Trophoblast cell (in vitro differentiated cells and primary cell): ENCODE data around the gene PPM1H.
"Not testable (repeated sequence)": the region's sequence is repeated elsewhere in the genome, so short reads cannot be mapped to it uniquely, and the experiment has no call there.

ENCODE experiments used
- DNase-seq, 2 donors: peaks; one replicate each; pipeline ENCODE4 v3.0.0-alpha.2; 2016
- H2AFZ ChIP-seq: 2 replicates; pipeline ENCODE4 v1.6.1; 2013; ENCODE audit warnings: low read length, moderate library complexity, mild to moderate bottlenecking; ENCODE audit not compliant: insufficient read depth, poor library complexity
- H2AK5ac ChIP-seq: 2 replicates; pipeline ENCODE4 v1.6.1; 2013; ENCODE audit warnings: mild to moderate bottlenecking, low read length
- H2BK120ac ChIP-seq: 2 replicates; pipeline ENCODE4 v1.6.1; 2013; ENCODE audit warnings: low read length, mild to moderate bottlenecking, moderate library complexity; ENCODE audit not compliant: insufficient read depth, poor library complexity
- H2BK12ac ChIP-seq: 2 replicates; pipeline ENCODE4 v1.6.1; 2013; ENCODE audit warnings: mild to moderate bottlenecking, low read length, moderate library complexity
- H2BK5ac ChIP-seq: 2 replicates; pipeline ENCODE4 v1.6.1; 2013; ENCODE audit warnings: low read length, low read depth, moderate library complexity, mild to moderate bottlenecking; ENCODE audit not compliant: poor library complexity
- H3K14ac ChIP-seq: 2 replicates; pipeline ENCODE4 v1.6.1; 2013; ENCODE audit warnings: mild to moderate bottlenecking, low read length
- H3K18ac ChIP-seq: 2 replicates; pipeline ENCODE4 v1.6.1; 2013; ENCODE audit warnings: mild to moderate bottlenecking, low read length
- H3K23ac ChIP-seq: 2 replicates; pipeline ENCODE4 v1.6.1; 2013; ENCODE audit warnings: low read length
- H3K27ac ChIP-seq: 2 replicates; pipeline ENCODE4 v1.5.1; 2013; ENCODE audit warnings: low read depth, mild to moderate bottlenecking, inconsistent platforms, low read length, moderate library complexity
- H3K27me3 ChIP-seq: 2 replicates; pipeline ENCODE4 v1.6.1; 2013; ENCODE audit warnings: inconsistent platforms, mild to moderate bottlenecking, low read length, moderate library complexity; ENCODE audit not compliant: insufficient read depth
- H3K36me3 ChIP-seq, 2 experiments: 1 replicate in 1 of 2; 2 replicates in 1 of 2; pipeline ENCODE4 v1.6.1; 2013; ENCODE audit warnings: low read length in 2 of 2, mild to moderate bottlenecking in 2 of 2, moderate library complexity in 1 of 2; ENCODE audit not compliant: insufficient read depth in 2 of 2, control insufficient read depth in 1 of 2
- H3K4ac ChIP-seq: 2 replicates; pipeline ENCODE4 v1.6.1; 2013; ENCODE audit warnings: low read depth, mild to moderate bottlenecking, low read length, moderate library complexity
- H3K4me1 ChIP-seq, 2 experiments: 1 replicate in 1 of 2; 2 replicates in 1 of 2; pipeline ENCODE4 v1.6.1; 2013; ENCODE audit warnings: low read length in 2 of 2, mild to moderate bottlenecking in 2 of 2, moderate library complexity in 1 of 2; ENCODE audit not compliant: insufficient read depth in 2 of 2, control insufficient read depth in 1 of 2
- H3K4me2 ChIP-seq: 2 replicates; pipeline ENCODE4 v1.6.1; 2013; ENCODE audit warnings: inconsistent platforms, mild to moderate bottlenecking, low read length, moderate library complexity
- H3K4me3 ChIP-seq: 2 replicates; pipeline ENCODE4 v1.5.1; 2013; ENCODE audit warnings: mild to moderate bottlenecking, low read depth, low read length, inconsistent platforms
- H3K79me1 ChIP-seq: one replicate; pipeline ENCODE4 v1.6.1; 2013; ENCODE audit warnings: low read length
- H3K79me2 ChIP-seq: 2 replicates; pipeline ENCODE4 v1.6.1; 2013; ENCODE audit warnings: low read length, mild to moderate bottlenecking; ENCODE audit not compliant: control insufficient read depth, insufficient read depth, poor library complexity
- H3K9ac ChIP-seq: 2 replicates; pipeline ENCODE4 v1.6.1; 2013; ENCODE audit warnings: mild to moderate bottlenecking, low read length
- H3K9me3 ChIP-seq: 2 replicates; pipeline ENCODE4 v1.6.1; 2013; ENCODE audit warnings: low read depth, mild to moderate bottlenecking, control low read depth, inconsistent platforms, low read length; ENCODE audit not compliant: insufficient read depth
- H4K12ac ChIP-seq: 2 replicates; pipeline ENCODE4 v1.6.1; 2013; ENCODE audit warnings: low read depth, mild to moderate bottlenecking, low read length, moderate library complexity
- H4K8ac ChIP-seq: 2 replicates; pipeline ENCODE4 v1.6.1; 2013; ENCODE audit warnings: low read depth, mild to moderate bottlenecking, low read length, moderate library complexity
- H4K91ac ChIP-seq: one replicate; pipeline ENCODE4 v1.6.1; 2013; ENCODE audit warnings: low read depth, mild to moderate bottlenecking, low read length, moderate library complexity
- WGBS: extraction: QIAGEN DNeasy Blood & Tissue Kit; methylation state at CpG from one replicate; pipeline ENCODE4 v1.1.7; 2013; ENCODE audit warnings: missing lambda C conversion rate; ENCODE audit not compliant: insufficient read length, insufficient coverage; ENCODE audit errors: extremely low coverage; 5-methylcytosine and 5-hydroxymethylcytosine counted together

Gene PPM1H

GRCh38 chr12:62882696-62883095, 52.3 kb downstream of the PPM1H start:
- H3K27me3 ChIP-seq, result no peaks in the 10 kb centered on the region
- peaks cover 3% of the 10 kb centered on the region for H3K9me3 ChIP-seq
- H4K91ac ChIP-seq, result no peak overlapping the region
- H2BK12ac ChIP-seq, result no peak overlapping the region
- H3K4me1 ChIP-seq, result peaks cover 0 to 2% of the 10 kb centered on the region in 2 experiments
- H3K14ac ChIP-seq, result no peak overlapping the region
- no peak overlapping the region for H3K23ac ChIP-seq
- H3K4me3 ChIP-seq, result no peak overlapping the region
- H3K79me1 ChIP-seq, result no peaks in the 10 kb centered on the region
- H4K8ac ChIP-seq, result no peak overlapping the region
- no peak overlapping the region for H2AK5ac ChIP-seq
- H3K36me3 ChIP-seq, result no peaks in the 10 kb centered on the region
- H3K27ac ChIP-seq, result no peak overlapping the region
- H3K9ac ChIP-seq, result no peak overlapping the region
- no peak overlapping the region for H3K4me2 ChIP-seq
- no peak overlapping the region for H2BK120ac ChIP-seq
- peak in 1 of 2 donors; percentile 54 for DNase-seq
- no peak overlapping the region for H3K4ac ChIP-seq
- H2AFZ ChIP-seq, result no peak overlapping the region
- no peak overlapping the region for H4K12ac ChIP-seq
- no peak overlapping the region for H2BK5ac ChIP-seq
- H3K79me2 ChIP-seq, result no peaks in the 10 kb centered on the region
- no peak overlapping the region for H3K18ac ChIP-seq
- WGBS, result no CpG with 5 or more reads among the region's 3 CpGs

- H2AK5ac ChIP-seq, result no peak overlapping the region
- no peak overlapping the region for H2AFZ ChIP-seq
- H3K27ac ChIP-seq, result no peak overlapping the region
- no peak overlapping the region for H2BK120ac ChIP-seq
- H3K14ac ChIP-seq, result no peak overlapping the region
- no peak overlapping the region for H3K23ac ChIP-seq
- no peak overlapping the region for H3K4ac ChIP-seq
- H3K4me3 ChIP-seq, result no peak overlapping the region
- H2BK5ac ChIP-seq, result no peak overlapping the region
- no peak overlapping the region for H4K91ac ChIP-seq
- no peak overlapping the region for H4K8ac ChIP-seq
- H3K4me1 ChIP-seq, result peaks cover 0 to 2% of the 10 kb centered on the region in 2 experiments
- no peaks in the 10 kb centered on the region for H3K79me1 ChIP-seq
- H3K79me2 ChIP-seq, result no peaks in the 10 kb centered on the region
- H3K27me3 ChIP-seq, result no peaks in the 10 kb centered on the region
- WGBS, result no CpG with 5 or more reads among the region's 3 CpGs
- no peaks in the 10 kb centered on the region for H3K36me3 ChIP-seq
- H3K4me2 ChIP-seq, result no peak overlapping the region
- H4K12ac ChIP-seq, result no peak overlapping the region
- DNase-seq, result no peak
- H2BK12ac ChIP-seq, result no peak overlapping the region
- H3K18ac ChIP-seq, result no peak overlapping the region
- no peak overlapping the region for H3K9ac ChIP-seq
- H3K9me3 ChIP-seq, result peaks cover 3% of the 10 kb centered on the region
Measured at GRCh38 chr12:62882140-62882539, 52.8 kb downstream of the PPM1H start.

GRCh38 chr12:62879691-62880090, 55.3 kb downstream of the PPM1H start:
- H3K36me3 ChIP-seq, result no peaks in the 10 kb centered on the region
- H2AK5ac ChIP-seq, result no peak overlapping the region
- H3K4me1 ChIP-seq, result peaks cover 0 to 8% of the 10 kb centered on the region in 2 experiments
- no peak overlapping the region for H3K4me3 ChIP-seq
- H3K79me2 ChIP-seq, result no peaks in the 10 kb centered on the region
- H4K8ac ChIP-seq, result no peak overlapping the region
- H3K79me1 ChIP-seq, result no peaks in the 10 kb centered on the region
- H2BK120ac ChIP-seq, result no peak overlapping the region
- no peak overlapping the region for H3K18ac ChIP-seq
- no peak overlapping the region for H3K9ac ChIP-seq
- H3K27me3 ChIP-seq, result no peaks in the 10 kb centered on the region
- H3K9me3 ChIP-seq, result no peaks in the 10 kb centered on the region
- H3K4me2 ChIP-seq, result no peak overlapping the region
- no peak overlapping the region for H4K12ac ChIP-seq
- H3K14ac ChIP-seq, result no peak overlapping the region
- WGBS, result no CpG with 5 or more reads among the region's 1 CpG
- no peak overlapping the region for H3K23ac ChIP-seq
- no peak overlapping the region for H2BK12ac ChIP-seq
- H2AFZ ChIP-seq, result no peak overlapping the region
- H3K27ac ChIP-seq, result no peak overlapping the region
- peak; percentile 71 to 84 for DNase-seq
- no peak overlapping the region for H4K91ac ChIP-seq
- no peak overlapping the region for H3K4ac ChIP-seq
- no peak overlapping the region for H2BK5ac ChIP-seq

GRCh38 chr12:62879228-62879627, 55.7 kb downstream of the PPM1H start:
- H3K14ac ChIP-seq, H3K4me3 ChIP-seq, H3K36me3 ChIP-seq, H2AFZ ChIP-seq, H3K9me3 ChIP-seq, H3K4ac ChIP-seq, H3K4me2 ChIP-seq, H3K9ac ChIP-seq, H4K8ac ChIP-seq, H4K12ac ChIP-seq, H3K23ac ChIP-seq, H2BK12ac ChIP-seq, H3K4me1 ChIP-seq, DNase-seq, H2AK5ac ChIP-seq, H3K79me1 ChIP-seq, H3K18ac ChIP-seq, H3K79me2 ChIP-seq, H4K91ac ChIP-seq, H3K27me3 ChIP-seq, H2BK5ac ChIP-seq, H3K27ac ChIP-seq, H2BK120ac ChIP-seq: not testable (repeated sequence)
- no CpG with 5 or more reads among the region's 3 CpGs for WGBS
